ENCODE data around the gene PDGFD. TPM values are rescaled to one million over a fixed set of nuclear protein-coding genes. Genes with fewer than 3 reads are reported as not detected.

Gene PDGFD
- total and polyA plus RNA-seq, 2 experiments from 2014 or later, result 1.9 to 4.5 TPM

- no peak for ATAC-seq
- no peaks in the 10 kb centered on the region for H3F3A ChIP-seq (replicated peaks; ENCODE audit: low read depth)
- TF ChIP-seq, protein P1, sequence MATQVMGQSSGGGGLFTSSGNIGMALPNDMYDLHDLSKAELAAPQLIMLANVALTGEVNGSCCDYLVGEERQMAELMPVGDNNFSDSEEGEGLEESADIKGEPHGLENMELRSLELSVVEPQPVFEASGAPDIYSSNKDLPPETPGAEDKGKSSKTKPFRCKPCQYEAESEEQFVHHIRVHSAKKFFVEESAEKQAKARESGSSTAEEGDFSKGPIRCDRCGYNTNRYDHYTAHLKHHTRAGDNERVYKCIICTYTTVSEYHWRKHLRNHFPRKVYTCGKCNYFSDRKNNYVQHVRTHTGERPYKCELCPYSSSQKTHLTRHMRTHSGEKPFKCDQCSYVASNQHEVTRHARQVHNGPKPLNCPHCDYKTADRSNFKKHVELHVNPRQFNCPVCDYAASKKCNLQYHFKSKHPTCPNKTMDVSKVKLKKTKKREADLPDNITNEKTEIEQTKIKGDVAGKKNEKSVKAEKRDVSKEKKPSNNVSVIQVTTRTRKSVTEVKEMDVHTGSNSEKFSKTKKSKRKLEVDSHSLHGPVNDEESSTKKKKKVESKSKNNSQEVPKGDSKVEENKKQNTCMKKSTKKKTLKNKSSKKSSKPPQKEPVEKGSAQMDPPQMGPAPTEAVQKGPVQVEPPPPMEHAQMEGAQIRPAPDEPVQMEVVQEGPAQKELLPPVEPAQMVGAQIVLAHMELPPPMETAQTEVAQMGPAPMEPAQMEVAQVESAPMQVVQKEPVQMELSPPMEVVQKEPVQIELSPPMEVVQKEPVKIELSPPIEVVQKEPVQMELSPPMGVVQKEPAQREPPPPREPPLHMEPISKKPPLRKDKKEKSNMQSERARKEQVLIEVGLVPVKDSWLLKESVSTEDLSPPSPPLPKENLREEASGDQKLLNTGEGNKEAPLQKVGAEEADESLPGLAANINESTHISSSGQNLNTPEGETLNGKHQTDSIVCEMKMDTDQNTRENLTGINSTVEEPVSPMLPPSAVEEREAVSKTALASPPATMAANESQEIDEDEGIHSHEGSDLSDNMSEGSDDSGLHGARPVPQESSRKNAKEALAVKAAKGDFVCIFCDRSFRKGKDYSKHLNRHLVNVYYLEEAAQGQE (IDR thresholded peaks at IDR 0.05; ENCODE audit: unreplicated experiment), result no peak
- TF ChIP-seq EZH2 (IDR thresholded peaks at IDR 0.05; ENCODE audit: low read depth, unreplicated experiment), result no peak
- no peak for TF ChIP-seq CREB1 (CRISPR knock-in tag; IDR thresholded peaks at IDR 0.05; ENCODE audit: low read depth)
- no peak for TF ChIP-seq JUNB (IDR thresholded peaks at IDR 0.05; ENCODE audit: unreplicated experiment)
- TF ChIP-seq ZNF331 (CRISPR knock-in tag; IDR thresholded peaks at IDR 0.05; ENCODE audit: low read depth), result no peak
- no peak for TF ChIP-seq ZNF114 (CRISPR knock-in tag; IDR thresholded peaks at IDR 0.05)
- TF ChIP-seq CTCF (conservative IDR thresholded peaks at IDR 0.05; ENCODE audit: low read depth in 2 of 2), result no peak
- TF ChIP-seq EZH2phosphoT487 (IDR thresholded peaks at IDR 0.05; ENCODE audit: unreplicated experiment), result no peak
- no peak for TF ChIP-seq ETS1 (IDR thresholded peaks at IDR 0.05)
- TF ChIP-seq, protein P2, sequence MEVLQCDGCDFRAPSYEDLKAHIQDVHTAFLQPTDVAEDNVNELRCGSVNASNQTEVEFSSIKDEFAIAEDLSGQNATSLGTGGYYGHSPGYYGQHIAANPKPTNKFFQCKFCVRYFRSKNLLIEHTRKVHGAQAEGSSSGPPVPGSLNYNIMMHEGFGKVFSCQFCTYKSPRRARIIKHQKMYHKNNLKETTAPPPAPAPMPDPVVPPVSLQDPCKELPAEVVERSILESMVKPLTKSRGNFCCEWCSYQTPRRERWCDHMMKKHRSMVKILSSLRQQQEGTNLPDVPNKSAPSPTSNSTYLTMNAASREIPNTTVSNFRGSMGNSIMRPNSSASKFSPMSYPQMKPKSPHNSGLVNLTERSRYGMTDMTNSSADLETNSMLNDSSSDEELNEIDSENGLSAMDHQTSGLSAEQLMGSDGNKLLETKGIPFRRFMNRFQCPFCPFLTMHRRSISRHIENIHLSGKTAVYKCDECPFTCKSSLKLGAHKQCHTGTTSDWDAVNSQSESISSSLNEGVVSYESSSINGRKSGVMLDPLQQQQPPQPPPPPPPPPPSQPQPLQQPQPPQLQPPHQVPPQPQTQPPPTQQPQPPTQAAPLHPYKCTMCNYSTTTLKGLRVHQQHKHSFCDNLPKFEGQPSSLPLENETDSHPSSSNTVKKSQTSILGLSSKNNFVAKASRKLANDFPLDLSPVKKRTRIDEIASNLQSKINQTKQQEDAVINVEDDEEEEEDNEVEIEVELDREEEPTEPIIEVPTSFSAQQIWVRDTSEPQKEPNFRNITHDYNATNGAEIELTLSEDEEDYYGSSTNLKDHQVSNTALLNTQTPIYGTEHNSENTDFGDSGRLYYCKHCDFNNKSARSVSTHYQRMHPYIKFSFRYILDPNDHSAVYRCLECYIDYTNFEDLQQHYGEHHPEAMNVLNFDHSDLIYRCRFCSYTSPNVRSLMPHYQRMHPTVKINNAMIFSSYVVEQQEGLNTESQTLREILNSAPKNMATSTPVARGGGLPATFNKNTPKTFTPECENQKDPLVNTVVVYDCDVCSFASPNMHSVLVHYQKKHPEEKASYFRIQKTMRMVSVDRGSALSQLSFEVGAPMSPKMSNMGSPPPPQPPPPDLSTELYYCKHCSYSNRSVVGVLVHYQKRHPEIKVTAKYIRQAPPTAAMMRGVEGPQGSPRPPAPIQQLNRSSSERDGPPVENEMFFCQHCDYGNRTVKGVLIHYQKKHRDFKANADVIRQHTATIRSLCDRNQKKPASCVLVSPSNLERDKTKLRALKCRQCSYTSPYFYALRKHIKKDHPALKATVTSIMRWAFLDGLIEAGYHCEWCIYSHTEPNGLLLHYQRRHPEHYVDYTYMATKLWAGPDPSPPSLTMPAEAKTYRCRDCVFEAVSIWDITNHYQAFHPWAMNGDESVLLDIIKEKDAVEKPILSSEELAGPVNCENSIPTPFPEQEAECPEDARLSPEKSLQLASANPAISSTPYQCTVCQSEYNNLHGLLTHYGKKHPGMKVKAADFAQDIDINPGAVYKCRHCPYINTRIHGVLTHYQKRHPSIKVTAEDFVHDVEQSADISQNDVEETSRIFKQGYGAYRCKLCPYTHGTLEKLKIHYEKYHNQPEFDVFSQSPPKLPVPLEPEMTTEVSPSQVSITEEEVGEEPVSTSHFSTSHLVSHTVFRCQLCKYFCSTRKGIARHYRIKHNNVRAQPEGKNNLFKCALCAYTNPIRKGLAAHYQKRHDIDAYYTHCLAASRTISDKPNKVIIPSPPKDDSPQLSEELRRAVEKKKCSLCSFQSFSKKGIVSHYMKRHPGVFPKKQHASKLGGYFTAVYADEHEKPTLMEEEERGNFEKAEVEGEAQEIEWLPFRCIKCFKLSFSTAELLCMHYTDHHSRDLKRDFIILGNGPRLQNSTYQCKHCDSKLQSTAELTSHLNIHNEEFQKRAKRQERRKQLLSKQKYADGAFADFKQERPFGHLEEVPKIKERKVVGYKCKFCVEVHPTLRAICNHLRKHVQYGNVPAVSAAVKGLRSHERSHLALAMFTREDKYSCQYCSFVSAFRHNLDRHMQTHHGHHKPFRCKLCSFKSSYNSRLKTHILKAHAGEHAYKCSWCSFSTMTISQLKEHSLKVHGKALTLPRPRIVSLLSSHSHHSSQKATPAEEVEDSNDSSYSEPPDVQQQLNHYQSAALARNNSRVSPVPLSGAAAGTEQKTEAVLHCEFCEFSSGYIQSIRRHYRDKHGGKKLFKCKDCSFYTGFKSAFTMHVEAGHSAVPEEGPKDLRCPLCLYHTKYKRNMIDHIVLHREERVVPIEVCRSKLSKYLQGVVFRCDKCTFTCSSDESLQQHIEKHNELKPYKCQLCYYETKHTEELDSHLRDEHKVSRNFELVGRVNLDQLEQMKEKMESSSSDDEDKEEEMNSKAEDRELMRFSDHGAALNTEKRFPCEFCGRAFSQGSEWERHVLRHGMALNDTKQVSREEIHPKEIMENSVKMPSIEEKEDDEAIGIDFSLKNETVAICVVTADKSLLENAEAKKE (CRISPR knock-in tag; IDR thresholded peaks at IDR 0.05), result no peak
- no peak for TF ChIP-seq POLR2AphosphoS5 (IDR thresholded peaks at IDR 0.05; ENCODE audit: low read depth)
- no peak for TF ChIP-seq STAT1 (IDR thresholded peaks at IDR 0.05; ENCODE audit: unreplicated experiment)
- TF ChIP-seq NANOG (IDR thresholded peaks at IDR 0.05; ENCODE audit: borderline replicate concordance), result no peak
Measured at GRCh38 chr11:103967985-103968384, 196.0 kb downstream of the PDGFD start.

More at GRCh38 chr11:103967985-103968384, 196.0 kb downstream of the PDGFD start:
- Histone ChIP-seq H3K4me1 (ENCODE audit: insufficient read depth) (no peaks in the 10 kb centered on the region), H3K36me3 (ENCODE audit: insufficient read depth) (no peaks in the 10 kb centered on the region), H3K4me2 (no peak overlapping the region), H3K27ac (ENCODE audit: low read depth) (no peak overlapping the region), H3K9me2 (ENCODE audit: insufficient read depth) (0 out of 2 replicates have a peak, but pooled peaks cover 6% of the 10 kb centered on the region), H3K79me2 (replicated peaks; ENCODE audit: insufficient read depth) (no peaks in the 10 kb centered on the region), H3K27me3 (ENCODE audit: insufficient read depth) (no peaks in the 10 kb centered on the region), H2AFZ (no peak overlapping the region), H3K4me3 (no peak overlapping the region), H4K20me1 (replicated peaks; ENCODE audit: insufficient read depth) (no peaks in the 10 kb centered on the region)
- peaks cover 7% of the 10 kb centered on the region; the same call in 1 of the 3 replicates for H3K4me1 Mint-ChIP-seq
- H3K27me3 Mint-ChIP-seq (ENCODE audit: insufficient read depth, low read depth, poor library complexity), result no peaks in the 10 kb centered on the region
- DNase-seq (ENCODE audit: low spot score), result no peak
- H3K27ac Mint-ChIP-seq, result no peak overlapping the region
- H3K4me3 Mint-ChIP-seq, result no peak overlapping the region
- H3K36me3 Mint-ChIP-seq (ENCODE audit: low read depth), result no peaks in the 10 kb centered on the region
- no peaks in the 10 kb centered on the region for H3K9me3 Mint-ChIP-seq
